HUDEP-2 (cell line): ENCODE results near the gene MRPL2.
A peak's percentile ranks its signal among the peaks of the same experiment; 100 is the strongest.

Experiments used
- DNase-seq, 76 experiments: peaks; one replicate each; lab custom pipeline; 2025; ENCODE audit not compliant: unreplicated experiment in 76 of 76; lab: John Stamatoyannopoulos, UW

Gene MRPL2

GRCh38 chr6:43021270-43022047, 37.8 kb downstream of the MRPL2 start, which contains the start of gene RRP36:
Gene RRP36, plus strand, starts transcription at chr6:43021623. Its CDS starts 32 bp downstream, at chr6:43021655.
- DNase-seq: peak in 72 of 76 experiments; percentile 23 to 88 (median 68)

GRCh38 chr6:43020847-43021246, 38.4 kb downstream of the MRPL2 start:
- no peak for DNase-seq

DNA sequence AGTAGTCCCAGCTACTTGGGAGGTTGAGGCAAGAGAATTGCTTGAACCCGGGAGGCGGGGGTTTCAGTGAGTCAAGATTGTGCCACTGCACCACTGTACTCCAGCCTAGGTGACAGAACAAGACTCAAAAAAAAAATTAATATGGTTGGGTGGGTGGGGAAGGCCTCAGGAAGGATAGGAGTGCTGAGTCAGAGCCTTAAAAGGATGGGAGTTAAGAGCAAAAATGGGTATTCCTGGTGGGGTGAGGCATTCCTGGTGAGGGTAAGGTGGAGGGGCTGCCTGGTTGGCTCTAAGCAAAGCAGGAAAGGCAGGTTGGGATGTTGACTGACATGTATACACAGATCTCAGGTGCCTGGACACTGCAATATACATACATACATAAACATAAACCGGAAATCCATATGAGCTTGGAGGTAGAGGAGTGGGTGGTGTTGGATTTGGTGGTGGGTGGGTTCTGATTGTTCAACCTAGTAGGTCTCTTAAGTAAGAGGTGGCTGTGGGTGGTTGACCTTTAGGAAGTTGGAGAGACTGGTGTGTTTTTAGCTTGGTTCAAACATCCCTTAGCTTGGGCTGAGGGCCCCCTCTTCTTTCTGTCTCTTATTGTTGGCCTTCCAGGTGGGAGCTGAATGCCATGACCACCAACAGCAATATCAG, 39.1 kb downstream of the MRPL2 start:
- no peak for DNase-seq

DNA sequence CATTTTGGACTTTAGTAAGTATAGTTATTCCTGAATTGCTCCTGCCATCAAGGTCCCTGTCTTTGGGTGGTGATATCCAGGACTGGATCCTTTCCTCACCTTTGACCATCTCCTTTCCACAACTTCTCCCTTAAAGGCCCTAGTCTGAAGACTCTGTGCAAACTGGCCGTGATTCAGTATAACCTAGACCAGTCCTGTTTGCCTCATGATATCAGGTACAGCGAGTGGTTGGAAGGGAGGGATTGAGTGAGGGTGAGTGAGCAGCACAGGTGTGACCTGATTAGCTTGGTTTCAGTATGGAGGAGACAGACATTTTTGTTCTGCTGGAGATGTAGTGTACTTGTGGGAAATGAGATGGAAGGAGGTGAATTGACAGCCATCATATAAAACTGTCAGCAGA, 40.1 kb downstream of the MRPL2 start:
- DNase-seq: no peak

DNA sequence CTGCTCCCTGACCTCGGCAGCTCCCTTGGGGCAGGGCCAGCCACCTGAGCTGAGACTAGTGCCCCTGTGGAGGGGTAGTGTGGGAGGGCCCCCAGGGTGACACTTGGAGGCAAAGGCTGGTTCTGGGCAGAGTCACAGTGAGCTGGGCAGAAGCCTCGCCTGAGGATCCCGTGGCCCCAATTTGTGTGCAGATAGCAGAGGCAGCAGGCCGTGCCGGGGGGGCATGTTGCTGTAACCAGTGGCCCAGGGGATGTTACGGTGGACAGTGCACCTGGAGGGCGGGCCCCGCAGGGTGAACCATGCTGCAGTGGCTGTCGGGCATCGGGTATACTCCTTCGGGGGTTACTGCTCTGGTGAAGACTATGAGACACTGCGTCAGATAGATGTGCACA, 42.3 kb downstream of the MRPL2 start:
- peak in 8 of 76 experiments; percentile 13 to 34 (median 16) for DNase-seq

DNA sequence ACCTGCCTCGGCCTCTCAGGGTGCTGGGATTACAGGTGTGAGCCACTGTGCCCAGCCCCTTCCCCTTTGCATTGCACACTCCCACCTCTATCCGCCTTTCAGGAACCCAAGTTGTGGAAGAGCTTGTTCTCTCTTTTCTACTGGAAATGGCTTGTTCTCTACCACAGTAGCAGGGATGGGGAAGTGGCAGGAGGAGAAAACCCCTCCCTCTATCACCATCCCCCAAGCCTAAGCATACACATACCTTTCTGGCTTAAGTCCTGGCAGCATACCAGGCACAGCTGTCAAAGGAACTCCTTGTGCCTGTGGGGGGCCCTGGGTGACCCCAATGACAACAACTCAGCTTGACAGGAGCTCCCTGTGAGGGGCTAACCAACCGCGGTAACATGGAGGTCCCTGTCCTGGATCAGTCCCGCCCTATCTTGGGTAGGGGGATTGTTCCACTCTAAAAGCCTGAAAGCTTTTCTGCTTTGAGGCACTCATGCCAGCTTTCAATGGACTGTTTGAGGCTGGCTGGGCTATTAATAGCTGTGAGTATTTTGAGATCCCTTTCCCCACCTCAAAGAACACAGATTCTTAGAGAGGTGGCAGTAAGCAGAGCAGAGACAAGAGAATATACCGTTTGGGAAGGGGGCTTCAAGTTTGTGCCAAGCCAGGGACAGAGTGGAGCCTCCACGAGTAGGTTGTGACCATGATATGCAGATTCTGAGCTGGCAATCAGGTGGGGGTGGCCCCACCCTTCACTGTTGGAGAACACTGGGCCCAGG, 42.9 kb downstream of the MRPL2 start:
- DNase-seq: peak in 27 of 76 experiments; percentile 6 to 41 (median 28)

GRCh38 chr6:43014434-43014909, 44.8 kb downstream of the MRPL2 start:
- no peak for DNase-seq

DNA sequence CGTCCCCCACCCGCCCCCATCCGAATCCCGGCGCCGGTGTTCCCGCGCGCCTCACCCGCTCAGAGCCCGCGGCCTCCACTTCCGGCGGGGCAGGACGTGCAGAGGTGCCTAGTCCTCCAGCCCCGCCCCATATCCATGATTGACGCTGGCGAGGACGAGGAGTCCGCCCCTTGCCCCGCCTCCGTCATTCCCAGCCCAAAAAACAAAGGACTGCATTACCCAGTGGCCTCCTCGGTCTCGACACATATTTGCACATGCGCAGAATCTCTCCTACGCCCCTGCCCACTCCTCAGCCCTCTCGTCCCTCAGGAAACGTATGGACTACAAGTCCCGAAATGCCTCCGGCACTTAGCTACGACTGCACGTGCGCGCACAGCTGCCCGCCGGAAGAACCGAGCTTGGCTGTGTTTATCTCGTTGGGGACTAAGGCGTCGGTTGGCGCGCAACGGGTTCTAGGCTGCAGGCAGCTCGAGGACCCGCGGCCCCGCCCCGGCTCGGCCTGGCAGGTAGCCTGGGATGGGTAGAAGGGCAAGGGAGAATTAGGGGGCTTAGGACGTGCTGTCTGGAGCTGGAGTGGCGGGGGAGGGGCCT, 45.3 kb downstream of the MRPL2 start, which contains the start of the genes KLHDC3 and MEA1:
TSS of gene KLHDC3 (plus strand) at position 407 of the 591 bp plus-strand sequence. CDS start 2,944 bp downstream, outside the sequence.
TSS of gene MEA1 (minus strand) at position 104 of the 591 bp plus-strand sequence. CDS start 133 bp downstream, outside the sequence.
- DNase-seq: peak in 75 of 76 experiments; percentile 92 to 100 (median 100)

DNA sequence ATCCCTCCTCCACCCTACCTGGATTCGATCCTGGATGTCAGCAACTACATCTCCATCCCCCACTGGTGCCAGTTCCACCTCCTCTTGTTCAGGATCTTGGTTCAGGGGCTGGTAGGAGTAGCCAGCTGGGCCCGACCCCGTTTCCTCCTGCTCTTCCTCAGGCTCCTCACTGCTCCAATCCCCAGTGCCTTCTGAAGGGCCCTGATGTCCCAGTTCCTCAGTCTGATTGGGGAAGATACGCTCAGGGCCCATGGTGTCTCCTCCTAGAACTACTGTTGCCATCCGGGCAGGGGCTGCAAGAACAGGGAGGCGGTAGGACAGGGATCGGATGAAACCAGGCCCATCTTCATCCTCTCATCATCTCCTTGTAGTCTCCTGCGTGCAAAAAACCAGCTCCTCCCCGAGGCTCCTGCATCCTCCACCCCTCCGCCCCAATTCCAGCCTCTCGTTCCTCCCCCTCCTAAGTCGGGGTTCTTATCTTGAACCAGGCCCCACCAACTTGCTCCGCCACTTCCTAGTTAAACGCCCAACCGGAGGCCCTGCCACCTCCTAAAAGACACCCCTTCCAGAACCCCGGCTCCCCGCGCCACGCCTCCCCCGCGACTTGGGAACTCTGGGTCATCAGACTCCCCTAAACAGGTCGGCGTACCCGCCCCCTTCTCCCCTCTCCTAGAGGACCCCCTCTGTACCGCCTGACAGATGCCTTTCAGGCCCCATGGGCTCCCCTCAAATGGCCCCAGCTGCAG, 46.0 kb downstream of the MRPL2 start:
- DNase-seq: peak in 61 of 76 experiments; percentile 20 to 92 (median 69)

- no peak for DNase-seq
These were observed 46.9 kb downstream of the MRPL2 start for GRCh38 chr6:43012364-43012763.

GRCh38 chr6:43011207-43011606, 48.0 kb downstream of the MRPL2 start:
- DNase-seq: no peak

DNA sequence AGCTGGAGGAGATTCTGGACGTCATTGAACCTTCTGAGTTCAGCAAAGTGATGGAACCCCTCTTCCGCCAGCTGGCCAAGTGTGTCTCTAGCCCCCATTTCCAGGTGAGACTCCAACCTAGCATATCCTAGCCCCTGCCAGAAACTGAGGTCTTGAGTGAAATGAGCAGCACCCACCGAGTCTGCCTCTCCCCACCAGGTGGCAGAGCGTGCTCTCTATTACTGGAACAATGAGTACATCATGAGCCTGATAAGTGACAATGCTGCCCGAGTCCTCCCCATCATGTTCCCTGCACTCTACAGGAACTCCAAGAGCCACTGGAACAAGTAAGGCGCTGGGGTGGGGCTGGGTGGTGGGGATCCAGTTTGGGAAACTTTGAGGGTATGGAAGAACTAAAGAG, 50.1 kb downstream of the MRPL2 start:
- DNase-seq: peak in 60 of 76 experiments; percentile 9 to 68 (median 45)

GRCh38 chr6:43007126-43007525, 52.1 kb downstream of the MRPL2 start:
- no peak for DNase-seq

DNA sequence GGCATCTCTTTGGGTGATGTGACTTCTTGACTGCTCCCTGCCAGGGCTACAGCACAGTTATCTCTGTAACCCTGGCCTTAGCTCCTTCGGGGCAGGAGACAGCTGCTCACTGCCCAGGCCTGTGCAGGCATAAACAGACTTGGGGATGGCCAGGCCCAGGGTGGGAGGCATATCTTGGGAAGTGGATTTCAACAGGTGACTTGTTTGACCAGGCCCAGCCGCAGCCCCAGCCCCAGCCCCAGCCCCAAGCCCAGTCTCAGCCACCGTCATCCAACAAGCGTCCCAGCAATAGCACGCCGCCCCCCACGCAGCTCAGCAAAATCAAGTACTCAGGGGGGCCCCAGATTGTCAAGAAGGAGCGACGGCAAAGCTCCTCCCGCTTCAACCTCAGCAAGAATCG, 53.0 kb downstream of the MRPL2 start:
- no peak for DNase-seq

DNA sequence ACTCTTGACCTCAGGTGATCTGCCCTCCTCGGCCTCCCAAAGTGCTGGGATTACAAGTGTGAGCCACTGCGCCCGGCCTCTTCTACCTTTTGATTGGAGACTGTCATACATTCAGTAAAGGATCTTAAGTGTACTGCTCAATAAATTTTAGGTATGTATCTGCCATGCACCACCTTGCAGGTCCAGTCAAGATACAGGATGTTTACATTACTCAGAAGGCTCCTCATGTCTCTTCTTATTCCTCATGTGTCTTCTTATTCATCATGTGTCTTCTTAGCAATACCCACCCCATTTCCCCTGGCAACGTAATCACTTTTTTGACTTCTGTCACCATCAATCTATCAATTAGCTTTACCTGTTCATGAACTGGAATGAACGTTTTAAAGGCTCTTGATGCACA, 53.4 kb downstream of the MRPL2 start:
- no peak for DNase-seq
